Bronchial epithelial cell (primary cell): ENCODE data around the gene KRT17. TPM values are rescaled to one million over a fixed set of nuclear protein-coding genes. Genes with fewer than 3 reads are reported as not detected.

ENCODE experiments used
- DNase-seq: peaks from one replicate; pipeline ENCODE4 v3.0.0-alpha.2; 2010; ENCODE audit warnings: low read depth
- FAIRE-seq: peaks from 2 replicates; lab custom pipeline; 2011; peaks lifted over from hg19 to GRCh38; lab: Jason Lieb, UNC
- H3K27me3 ChIP-seq: 2 replicates; pipeline ENCODE4 v1.5.1; 2011; ENCODE audit warnings: low read length; ENCODE audit not compliant: control insufficient read depth, insufficient read depth
- H3K36me3 ChIP-seq: 2 replicates; pipeline ENCODE4 v1.5.1; 2011; ENCODE audit warnings: low read length; ENCODE audit not compliant: control insufficient read depth, insufficient read depth
- H3K4me3 ChIP-seq: 2 replicates; pipeline ENCODE4 v1.5.1; 2011; ENCODE audit warnings: mild to moderate bottlenecking, low read depth, low read length, control low read depth
- total RNA-seq: library from RNA; depleted of rRNA; stranded (reverse); fragments of >200 nt; gene quantifications from 2 replicates; pipeline ENCODE4 v1.2.1, GENCODE V29; 2014
- TF ChIP-seq, protein P1 (sequence below): IDR thresholded peaks from 2 replicates; pipeline ENCODE4 v1.5.1; 2011; ENCODE audit warnings: mild to moderate bottlenecking, moderate library complexity, low read length, control low read depth, inconsistent platforms; ENCODE audit not compliant: insufficient read depth, severe bottlenecking

Gene KRT17
- total RNA-seq, 1 donor from 2014 or later = 30,463 TPM

DNA sequence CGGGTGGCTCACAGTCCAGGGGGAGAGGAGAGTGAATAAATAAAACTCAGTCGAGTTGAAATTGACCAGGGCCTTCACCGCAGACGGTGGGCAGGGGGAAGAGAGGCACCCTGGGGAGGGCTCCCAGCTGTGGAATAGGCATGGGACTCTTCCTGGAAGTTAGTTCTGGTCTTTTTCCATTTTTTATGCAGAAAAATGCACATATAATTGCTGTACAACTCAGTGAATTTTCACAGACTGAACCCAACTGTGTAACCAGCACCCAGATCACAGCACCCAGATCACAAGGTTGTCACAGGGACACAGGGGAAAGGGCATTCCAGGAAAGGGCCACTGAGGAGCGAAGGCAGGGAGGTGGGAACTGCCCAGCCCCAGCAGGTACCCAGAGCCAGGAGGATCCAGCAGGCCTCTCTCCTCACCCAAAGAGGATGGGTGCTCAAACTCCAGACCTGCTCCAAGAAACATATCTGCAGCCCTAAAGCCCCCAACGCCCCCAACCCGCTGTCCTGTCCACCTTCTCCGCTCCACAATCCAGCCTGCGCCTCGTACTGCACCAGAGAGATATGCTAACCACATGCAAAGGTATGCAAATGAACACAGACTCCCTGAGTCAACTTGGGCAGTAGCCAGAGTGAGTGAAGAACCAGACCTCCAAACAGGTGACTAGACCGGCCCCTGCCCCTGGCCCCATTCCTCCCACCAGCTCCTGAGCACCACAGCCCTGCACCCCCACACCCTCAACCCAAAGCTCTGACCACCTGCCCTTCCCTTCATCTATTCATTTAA is 35.2 kb upstream of the KRT17 start:
- Histone ChIP-seq H3K27me3 (no peaks in the 10 kb centered on the region), H3K4me3 (no peak overlapping the region), H3K36me3 (no peaks in the 10 kb centered on the region)
- peak; percentile 45 for DNase-seq
- no peak for FAIRE-seq
- TF ChIP-seq, protein P1, sequence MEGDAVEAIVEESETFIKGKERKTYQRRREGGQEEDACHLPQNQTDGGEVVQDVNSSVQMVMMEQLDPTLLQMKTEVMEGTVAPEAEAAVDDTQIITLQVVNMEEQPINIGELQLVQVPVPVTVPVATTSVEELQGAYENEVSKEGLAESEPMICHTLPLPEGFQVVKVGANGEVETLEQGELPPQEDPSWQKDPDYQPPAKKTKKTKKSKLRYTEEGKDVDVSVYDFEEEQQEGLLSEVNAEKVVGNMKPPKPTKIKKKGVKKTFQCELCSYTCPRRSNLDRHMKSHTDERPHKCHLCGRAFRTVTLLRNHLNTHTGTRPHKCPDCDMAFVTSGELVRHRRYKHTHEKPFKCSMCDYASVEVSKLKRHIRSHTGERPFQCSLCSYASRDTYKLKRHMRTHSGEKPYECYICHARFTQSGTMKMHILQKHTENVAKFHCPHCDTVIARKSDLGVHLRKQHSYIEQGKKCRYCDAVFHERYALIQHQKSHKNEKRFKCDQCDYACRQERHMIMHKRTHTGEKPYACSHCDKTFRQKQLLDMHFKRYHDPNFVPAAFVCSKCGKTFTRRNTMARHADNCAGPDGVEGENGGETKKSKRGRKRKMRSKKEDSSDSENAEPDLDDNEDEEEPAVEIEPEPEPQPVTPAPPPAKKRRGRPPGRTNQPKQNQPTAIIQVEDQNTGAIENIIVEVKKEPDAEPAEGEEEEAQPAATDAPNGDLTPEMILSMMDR = no peak

DNA sequence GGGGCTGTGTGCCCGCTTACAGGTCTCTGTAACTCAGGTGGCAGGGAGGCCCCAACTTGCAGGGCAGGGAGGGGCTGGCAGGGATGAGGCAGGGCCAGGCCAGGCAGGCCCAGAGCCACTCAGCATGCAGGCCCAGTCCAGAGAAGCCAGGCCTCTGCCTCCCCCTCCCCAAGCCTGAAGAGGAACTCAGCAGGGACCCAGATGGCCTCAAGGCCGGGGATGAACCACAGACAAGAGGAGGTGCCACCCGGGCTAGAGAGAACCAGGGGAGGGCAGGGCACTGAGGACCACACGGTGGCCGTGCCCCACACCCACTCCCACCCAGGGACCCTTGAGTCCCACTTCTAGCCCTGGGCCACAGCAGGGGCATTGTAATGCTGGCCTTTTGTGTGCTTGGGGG is 34.5 kb upstream of the KRT17 start:
- FAIRE-seq (no peak), DNase-seq (no peak)
- no peaks in the 10 kb centered on the region for H3K27me3 ChIP-seq
- H3K4me3 ChIP-seq = no peak overlapping the region
- TF ChIP-seq, protein P1 = no peak
- no peaks in the 10 kb centered on the region for H3K36me3 ChIP-seq

DNA sequence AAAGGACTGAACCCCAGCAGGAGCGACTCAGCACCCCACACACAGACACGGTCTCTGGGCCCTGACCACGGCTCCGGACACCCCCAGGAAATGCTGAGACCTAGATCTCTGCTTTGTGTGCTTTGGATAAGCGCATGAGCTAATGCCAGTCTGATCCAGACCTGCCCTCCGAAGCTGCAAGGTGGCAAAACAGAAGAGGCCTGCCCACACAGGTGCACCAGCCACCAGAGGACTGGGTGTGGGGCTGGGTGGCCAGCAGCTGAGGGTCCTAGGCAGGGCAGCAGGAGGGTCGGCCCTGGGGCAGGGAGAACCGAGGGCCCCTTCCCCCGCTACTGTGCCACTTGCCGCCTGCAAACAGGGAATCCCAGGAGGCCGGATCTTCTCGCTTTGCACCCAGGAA is 33.6 kb upstream of the KRT17 start:
- TF ChIP-seq, protein P1 = no peak
- FAIRE-seq = no peak
- Histone ChIP-seq H3K4me3 (no peak overlapping the region), H3K27me3 (no peaks in the 10 kb centered on the region), H3K36me3 (no peaks in the 10 kb centered on the region)
- peak; percentile 68 for DNase-seq

- TF ChIP-seq, protein P1 = no peak
- Histone ChIP-seq H3K27me3 (no peaks in the 10 kb centered on the region), H3K4me3 (no peak overlapping the region), H3K36me3 (no peaks in the 10 kb centered on the region)
- DNase-seq = peak; percentile 46
- no peak for FAIRE-seq
Observed at GRCh38 chr17:41657176-41657754, 32.9 kb upstream of the KRT17 start.

DNA sequence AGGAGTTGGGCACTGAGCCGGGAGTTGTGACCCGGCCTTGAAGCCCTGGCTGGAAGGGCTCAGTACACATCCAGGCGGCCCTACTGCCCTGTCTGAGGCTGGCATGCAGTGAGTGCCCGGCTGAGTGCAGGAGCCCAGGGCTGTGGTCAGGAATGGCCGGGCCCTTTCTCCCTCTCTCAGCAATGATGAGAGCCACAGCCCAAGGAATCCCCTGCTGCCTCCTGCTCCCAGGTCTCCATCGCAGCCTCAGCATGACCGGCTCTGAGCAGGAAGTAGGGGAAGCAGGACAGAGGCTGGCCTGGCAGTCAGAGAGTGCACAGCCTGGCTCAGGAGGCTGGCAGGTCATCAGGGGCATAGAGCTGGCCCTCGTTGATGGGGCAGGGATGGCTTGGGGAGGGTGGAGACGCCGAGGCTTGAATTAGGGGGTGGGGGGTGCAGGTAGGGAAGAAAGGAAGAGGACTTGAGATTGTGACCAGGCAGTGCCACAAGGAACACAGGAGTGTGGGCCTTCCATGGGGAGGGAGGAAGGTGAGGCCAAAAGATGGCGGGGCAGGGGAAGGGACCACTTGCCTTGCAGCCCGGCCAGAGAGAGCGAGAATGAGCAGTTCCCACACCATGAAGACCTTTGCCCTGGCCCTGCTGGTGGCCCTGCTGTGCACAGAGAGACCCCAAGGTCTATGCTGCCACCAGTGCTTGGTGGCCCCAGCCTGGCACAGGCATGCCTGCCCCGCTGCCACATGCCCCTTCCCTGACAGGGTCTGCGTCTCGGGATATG is 32.1 kb upstream of the KRT17 start:
- Histone ChIP-seq H3K4me3 (no peak overlapping the region), H3K36me3 (no peaks in the 10 kb centered on the region), H3K27me3 (no peaks in the 10 kb centered on the region)
- DNase-seq (no peak), FAIRE-seq (no peak)
- TF ChIP-seq, protein P1 = no peak
